ENCODE data around the gene FAXC.

FAXC gene

GRCh38 chr6:99253271-99253670 lies 96.2 kb downstream of the FAXC start:
- no peaks in the 10 kb centered on the region for H3K36me3 ChIP-seq (replicated peaks; ENCODE audit: insufficient read depth, low read length)
- H3K9me2 ChIP-seq (replicated peaks; ENCODE audit: insufficient read depth, low read length), result no peaks in the 10 kb centered on the region
- no peaks in the 10 kb centered on the region for H3F3A ChIP-seq (ENCODE audit: insufficient read depth, low read length)
- no peak overlapping the region for H3K4me3 ChIP-seq (ENCODE audit: low read length)
- no peak overlapping the region for H2AFZ ChIP-seq (ENCODE audit: low read length)
- no peaks in the 10 kb centered on the region for H4K20me1 ChIP-seq (ENCODE audit: insufficient read depth, low read length)
- H3K27ac ChIP-seq (ENCODE audit: low read length), result no peak overlapping the region
- no peak overlapping the region for H3K9ac ChIP-seq (ENCODE audit: low read length)
- H3K9me3 ChIP-seq (replicated peaks; ENCODE audit: insufficient read depth, low read length), result no peaks in the 10 kb centered on the region
- no peak overlapping the region for H3K4me2 ChIP-seq (ENCODE audit: low read depth, low read length)
- TF ChIP-seq CTCF (IDR thresholded peaks at IDR 0.05; ENCODE audit: low read length) (no peak), EZH2phosphoT487 (IDR thresholded peaks at IDR 0.05; ENCODE audit: low read length) (no peak), EZH2 (optimal IDR thresholded peaks at IDR 0.05; ENCODE audit: low read depth, low read length) (no peak)
- no peaks in the 10 kb centered on the region for H3K27me3 ChIP-seq (replicated peaks; ENCODE audit: insufficient read depth, low read length)
- no peak for DNase-seq
- no peaks in the 10 kb centered on the region for H3K4me1 ChIP-seq (ENCODE audit: low read length)
- H3K79me2 ChIP-seq (ENCODE audit: low read length), result no peaks in the 10 kb centered on the region

GRCh38 chr6:99252421-99252820 lies 97.1 kb downstream of the FAXC start:
- TF ChIP-seq CTCF (IDR thresholded peaks at IDR 0.05; ENCODE audit: low read length) (no peak), EZH2 (optimal IDR thresholded peaks at IDR 0.05; ENCODE audit: low read depth, low read length) (no peak)
- H3K4me3 ChIP-seq (ENCODE audit: low read length), result no peak overlapping the region
- H3K27ac ChIP-seq (ENCODE audit: low read length), result no peak overlapping the region
- no peaks in the 10 kb centered on the region for H3K9me2 ChIP-seq (replicated peaks; ENCODE audit: insufficient read depth, low read length)
- no peaks in the 10 kb centered on the region for H3K79me2 ChIP-seq (ENCODE audit: low read length)
- no peak for DNase-seq
- H3K27me3 ChIP-seq (replicated peaks; ENCODE audit: insufficient read depth, low read length), result no peaks in the 10 kb centered on the region
- H3K36me3 ChIP-seq (replicated peaks; ENCODE audit: insufficient read depth, low read length), result no peaks in the 10 kb centered on the region
- H3K9me3 ChIP-seq (replicated peaks; ENCODE audit: insufficient read depth, low read length), result no peaks in the 10 kb centered on the region
- no peak overlapping the region for H3K9ac ChIP-seq (ENCODE audit: low read length)
- H4K20me1 ChIP-seq (ENCODE audit: insufficient read depth, low read length), result no peaks in the 10 kb centered on the region
- no peaks in the 10 kb centered on the region for H3F3A ChIP-seq (ENCODE audit: insufficient read depth, low read length)
- no peak overlapping the region for H3K4me2 ChIP-seq (ENCODE audit: low read depth, low read length)
- H2AFZ ChIP-seq (ENCODE audit: low read length), result no peak overlapping the region
- no peaks in the 10 kb centered on the region for H3K4me1 ChIP-seq (ENCODE audit: low read length)

GRCh38 chr6:99250476-99250875 lies 99.0 kb downstream of the FAXC start:
- no peak overlapping the region for H3K27ac ChIP-seq (ENCODE audit: low read length)
- H3K4me3 ChIP-seq (ENCODE audit: low read length), result no peak overlapping the region
- no peaks in the 10 kb centered on the region for H3K27me3 ChIP-seq (replicated peaks; ENCODE audit: insufficient read depth, low read length)
- no peaks in the 10 kb centered on the region for H3K79me2 ChIP-seq (ENCODE audit: low read length)
- no peaks in the 10 kb centered on the region for H3F3A ChIP-seq (ENCODE audit: insufficient read depth, low read length)
- no peaks in the 10 kb centered on the region for H3K9me3 ChIP-seq (replicated peaks; ENCODE audit: insufficient read depth, low read length)
- H4K20me1 ChIP-seq (ENCODE audit: insufficient read depth, low read length), result no peaks in the 10 kb centered on the region
- H3K9ac ChIP-seq (ENCODE audit: low read length), result no peak overlapping the region
- DNase-seq, result no peak
- TF ChIP-seq EZH2 (optimal IDR thresholded peaks at IDR 0.05; ENCODE audit: low read depth, low read length) (no peak), CTCF (IDR thresholded peaks at IDR 0.05; ENCODE audit: low read length) (no peak), EZH2phosphoT487 (IDR thresholded peaks at IDR 0.05; ENCODE audit: low read length) (no peak)
- H3K4me1 ChIP-seq (ENCODE audit: low read length), result no peaks in the 10 kb centered on the region
- H2AFZ ChIP-seq (ENCODE audit: low read length), result no peak overlapping the region
- H3K9me2 ChIP-seq (replicated peaks; ENCODE audit: insufficient read depth, low read length), result no peaks in the 10 kb centered on the region
- no peaks in the 10 kb centered on the region for H3K36me3 ChIP-seq (replicated peaks; ENCODE audit: insufficient read depth, low read length)
- no peak overlapping the region for H3K4me2 ChIP-seq (ENCODE audit: low read depth, low read length)
